DOHH2 (cell line): ENCODE data around the gene COMMD10.

ENCODE experiments used
- H3F3A ChIP-seq: fragments of 200-600 bp; sonication (generic), shearing (Covaris generic); 2 replicates; pipeline ENCODE4 v1.6.0; 2016; ENCODE audit warnings: antibody characterized with exemption, mild to moderate bottlenecking; ENCODE audit not compliant: control insufficient read depth, insufficient read depth
- H3K27ac ChIP-seq: fragments of 200-600 bp; sonication (generic); 2 replicates; pipeline ENCODE4 v1.5.1; 2014; ENCODE audit warnings: low read depth, mild to moderate bottlenecking, low read length, moderate library complexity
- H3K27me3 ChIP-seq: fragments of 200-600 bp; sonication (generic); 2 replicates; pipeline ENCODE4 v1.6.1; 2014; ENCODE audit warnings: mild to moderate bottlenecking, low read length, mixed read lengths; ENCODE audit not compliant: control insufficient read depth
- H3K36me3 ChIP-seq: fragments of 200-600 bp; sonication (generic); 2 replicates; pipeline ENCODE4 v1.6.1; 2014; ENCODE audit warnings: mild to moderate bottlenecking, low read length, moderate library complexity, mixed read lengths; ENCODE audit not compliant: control insufficient read depth
- H3K4me1 ChIP-seq: fragments of 200-600 bp; sonication (generic); 2 replicates; pipeline ENCODE4 v1.6.1; 2014; ENCODE audit warnings: mild to moderate bottlenecking, low read length, mixed read lengths; ENCODE audit not compliant: control insufficient read depth
- H3K4me2 ChIP-seq: fragments of 200-600 bp; sonication (generic); 2 replicates; pipeline ENCODE4 v1.6.0; 2014; ENCODE audit warnings: mild to moderate bottlenecking, low read length, moderate library complexity
- H3K4me3 ChIP-seq: fragments of 200-600 bp; sonication (generic); 2 replicates; pipeline ENCODE4 v1.5.1; 2014; ENCODE audit warnings: mild to moderate bottlenecking, low read length, mixed read lengths
- H3K79me2 ChIP-seq: fragments of 200-600 bp; sonication (generic); 2 replicates; pipeline ENCODE4 v1.6.1; 2014; ENCODE audit warnings: mild to moderate bottlenecking, low read length, mixed read lengths; ENCODE audit not compliant: control insufficient read depth
- H3K9me2 ChIP-seq: fragments of 200-600 bp; sonication (generic); replicated peaks from 2 replicates; pipeline ENCODE4 v1.6.1; 2014; ENCODE audit warnings: mild to moderate bottlenecking, low read length, mixed read lengths; ENCODE audit not compliant: control insufficient read depth
- H3K9me3 ChIP-seq: fragments of 200-600 bp; sonication (generic); 2 replicates; pipeline ENCODE4 v1.6.1; 2014; ENCODE audit warnings: antibody characterized with exemption, low read length, mixed read lengths; ENCODE audit not compliant: control insufficient read depth, insufficient read depth
- H4K20me1 ChIP-seq: fragments of 200-600 bp; sonication (generic); 2 replicates; pipeline ENCODE4 v1.6.0; 2014; ENCODE audit warnings: low read depth, mild to moderate bottlenecking, antibody characterized with exemption, low read length, moderate library complexity; ENCODE audit not compliant: control insufficient read depth, insufficient read depth
- CTCF ChIP-seq: fragments of 200-600 bp; sonication (generic); IDR thresholded peaks from one replicate; pipeline ENCODE4 v1.5.1; 2014; ENCODE audit warnings: antibody characterized with exemption, mild to moderate bottlenecking, low read depth, low read length; ENCODE audit not compliant: poor library complexity, severe bottlenecking
- EZH2phosphoT487 ChIP-seq: fragments of 200-600 bp; sonication (generic); IDR thresholded peaks from 2 replicates; pipeline ENCODE4 v1.6.1; 2017; ENCODE audit warnings: borderline replicate concordance, mild to moderate bottlenecking, antibody characterized with exemption, low read length, moderate library complexity, mixed read lengths

COMMD10 gene

GRCh38 chr5:116209166-116209565, 124.3 kb downstream of the COMMD10 start:
- no peaks in the 10 kb centered on the region for H4K20me1 ChIP-seq
- no peaks in the 10 kb centered on the region for H3K27me3 ChIP-seq
- H3K4me3 ChIP-seq = no peak overlapping the region
- H3K4me2 ChIP-seq = no peak overlapping the region
- no peaks in the 10 kb centered on the region for H3F3A ChIP-seq
- no peaks in the 10 kb centered on the region for H3K36me3 ChIP-seq
- H3K79me2 ChIP-seq = no peaks in the 10 kb centered on the region
- no peaks in the 10 kb centered on the region for H3K4me1 ChIP-seq
- H3K9me3 ChIP-seq = no peaks in the 10 kb centered on the region
- TF ChIP-seq EZH2phosphoT487 = no peak
- TF ChIP-seq CTCF = no peak
- no peak overlapping the region for H3K27ac ChIP-seq
- no peaks in the 10 kb centered on the region for H3K9me2 ChIP-seq

- Histone ChIP-seq H3K27ac (no peak overlapping the region), H3K79me2 (no peaks in the 10 kb centered on the region), H3K9me3 (no peaks in the 10 kb centered on the region), H3K36me3 (no peaks in the 10 kb centered on the region), H4K20me1 (no peaks in the 10 kb centered on the region), H3K9me2 (no peaks in the 10 kb centered on the region), H3K4me1 (no peaks in the 10 kb centered on the region), H3K4me2 (no peak overlapping the region), H3K27me3 (no peaks in the 10 kb centered on the region), H3K4me3 (no peak overlapping the region), H3F3A (no peaks in the 10 kb centered on the region)
- TF ChIP-seq CTCF (no peak), EZH2phosphoT487 (no peak)
Observed at GRCh38 chr5:116212225-116212624, 127.4 kb downstream of the COMMD10 start.

- Histone ChIP-seq H3K9me2 (no peaks in the 10 kb centered on the region), H3K4me3 (no peak overlapping the region), H3K79me2 (no peaks in the 10 kb centered on the region), H3K9me3 (no peaks in the 10 kb centered on the region), H3K27ac (no peak overlapping the region), H3K4me1 (no peaks in the 10 kb centered on the region), H3F3A (no peaks in the 10 kb centered on the region), H3K4me2 (no peak overlapping the region), H3K36me3 (no peaks in the 10 kb centered on the region), H4K20me1 (no peaks in the 10 kb centered on the region), H3K27me3 (no peaks in the 10 kb centered on the region)
- TF ChIP-seq CTCF (no peak), EZH2phosphoT487 (no peak)
Observed at GRCh38 chr5:116216246-116216645, 131.4 kb downstream of the COMMD10 start.
